IMR-90 (cell line): ENCODE measurements around the gene DUSP2. TPM values are rescaled to one million over a fixed set of nuclear protein-coding genes. Genes with fewer than 3 reads are reported as not detected.

Experiments used
- ATAC-seq: fragments of 200-7000 bp; cut with Tn5 transposase; 2 replicates; pipeline ENCODE4 v1.9.1; 2020; ENCODE audit warnings: low read depth, mild to moderate bottlenecking, moderate library complexity
- BruUV-seq: library from RNA; stranded (reverse); fragments of 400-500 nt; replicated peaks from 2 replicates; lab custom pipeline; 2021; lab: Mats Ljungman, UMichigan
- CTCF ChIA-PET: fragments of 300-600 bp; formaldehyde crosslinking; extraction: SDS; loops from one replicate; lab custom pipeline; 2021; ENCODE audit warnings: antibody characterized with exemption; lab: Yijun Ruan, JAX
- POLR2A ChIA-PET: fragments of 300-600 bp; sonication (Branson Sonifier 250); formaldehyde crosslinking; loops from one replicate; lab custom pipeline; 2022; ENCODE audit warnings: antibody characterized with exemption; ENCODE audit not compliant: unreplicated experiment; lab: Charles Lee
- DNase-seq: peaks from one replicate; pipeline ENCODE4 v3.0.0; 2013
- H2AFZ ChIP-seq: replicated peaks from 2 replicates; pipeline ENCODE3; 2013; ENCODE audit warnings: low read length, mild to moderate bottlenecking; ENCODE audit not compliant: poor library complexity
- H2AK5ac ChIP-seq: 2 replicates; pipeline ENCODE4 v1.6.1; 2013; ENCODE audit warnings: low read depth, low read length, inconsistent platforms
- H2AK9ac ChIP-seq: replicated peaks from 2 replicates; pipeline ENCODE3; 2013; ENCODE audit warnings: mild to moderate bottlenecking, low read depth, low read length, moderate library complexity; ENCODE audit not compliant: poor library complexity
- H2BK120ac ChIP-seq: 2 replicates; pipeline ENCODE4 v1.6.1; 2013; ENCODE audit warnings: low read depth, low read length, inconsistent platforms
- H2BK15ac ChIP-seq: 3 replicates; pipeline ENCODE4 v1.6.1; 2013; ENCODE audit warnings: low read depth, low read length, inconsistent platforms
- H2BK20ac ChIP-seq: 2 replicates; pipeline ENCODE4 v1.6.1; 2013; ENCODE audit warnings: low read depth, mild to moderate bottlenecking, inconsistent platforms, low read length, moderate library complexity
- H2BK5ac ChIP-seq: 2 replicates; pipeline ENCODE4 v1.6.1; 2013; ENCODE audit warnings: mild to moderate bottlenecking, low read depth, low read length, inconsistent platforms; ENCODE audit not compliant: poor library complexity, severe bottlenecking
- H3K14ac ChIP-seq: replicated peaks from 2 replicates; pipeline ENCODE4 v1.6.1; 2013; ENCODE audit warnings: low read depth, low read length, inconsistent platforms
- H3K18ac ChIP-seq: 2 replicates; pipeline ENCODE4 v1.6.1; 2013; ENCODE audit warnings: low read depth, low read length, control low read depth
- H3K23ac ChIP-seq: 2 replicates; pipeline ENCODE4 v1.6.1; 2013; ENCODE audit warnings: low read depth, low read length, inconsistent platforms
- H3K27ac ChIP-seq: 2 replicates; pipeline ENCODE4 v1.5.1; 2013; ENCODE audit warnings: mild to moderate bottlenecking, control low read depth, low read length; ENCODE audit not compliant: insufficient read depth
- H3K27me3 ChIP-seq: 2 replicates; pipeline ENCODE4 v1.6.1; 2013; ENCODE audit warnings: low read length; ENCODE audit not compliant: control insufficient read depth, insufficient read depth
- H3K36me3 ChIP-seq: 2 replicates; pipeline ENCODE4 v1.6.1; 2013; ENCODE audit warnings: low read length, mixed read lengths; ENCODE audit not compliant: control insufficient read depth, insufficient read depth
- H3K4ac ChIP-seq: 2 replicates; pipeline ENCODE4 v1.6.1; 2013; ENCODE audit warnings: low read depth, low read length, inconsistent platforms
- H3K4me1 ChIP-seq: 2 replicates; pipeline ENCODE4 v1.6.1; 2013; ENCODE audit warnings: low read length, mixed read lengths; ENCODE audit not compliant: control insufficient read depth, insufficient read depth
- H3K4me2 ChIP-seq: 2 replicates; pipeline ENCODE4 v1.6.1; 2013; ENCODE audit warnings: low read depth, mild to moderate bottlenecking, control low read depth, low read length, moderate library complexity
- H3K4me3 ChIP-seq: 2 replicates; pipeline ENCODE4 v1.5.1; 2013; ENCODE audit warnings: low read depth, mild to moderate bottlenecking, control low read depth, low read length, moderate library complexity; ENCODE audit not compliant: insufficient read depth
- H3K56ac ChIP-seq: 2 replicates; pipeline ENCODE4 v1.6.1; 2013; ENCODE audit warnings: low read length, inconsistent platforms; ENCODE audit not compliant: insufficient read depth; ENCODE audit errors: extremely low read depth
- H3K79me1 ChIP-seq, 2 experiments: 2 replicates each; pipeline ENCODE4 v1.6.1; 2013; ENCODE audit warnings: low read length in 2 of 2, inconsistent platforms in 1 of 2, low read depth in 1 of 2
- H3K9ac ChIP-seq: 2 replicates; pipeline ENCODE4 v1.6.1; 2013; ENCODE audit warnings: low read depth, low read length, control low read depth
- H3K9me1 ChIP-seq: 2 replicates; pipeline ENCODE4 v1.6.1; 2013; ENCODE audit warnings: low read length, inconsistent platforms; ENCODE audit not compliant: insufficient read depth
- H3K9me3 ChIP-seq: 2 replicates; pipeline ENCODE4 v1.6.1; 2013; ENCODE audit warnings: low read length; ENCODE audit not compliant: control insufficient read depth, insufficient read depth
- H4K20me1 ChIP-seq: 2 replicates; pipeline ENCODE4 v1.6.1; 2013; ENCODE audit warnings: low read length, inconsistent platforms; ENCODE audit not compliant: insufficient read depth
- H4K5ac ChIP-seq: 2 replicates; pipeline ENCODE4 v1.6.1; 2013; ENCODE audit warnings: mild to moderate bottlenecking, low read depth, low read length, control low read depth
- H4K8ac ChIP-seq, 2 experiments: 2 replicates each; pipeline ENCODE4 v1.6.1; 2013; ENCODE audit warnings: low read depth in 2 of 2, low read length in 2 of 2, control low read depth in 1 of 2, inconsistent platforms in 1 of 2
- H4K91ac ChIP-seq: 2 replicates; pipeline ENCODE4 v1.6.1; 2013; ENCODE audit warnings: low read depth, low read length, inconsistent platforms; ENCODE audit not compliant: insufficient read depth
- BHLHE40 ChIP-seq: fragments of 150-350 bp; IDR thresholded peaks from 2 replicates; pipeline ENCODE4 v1.6.1; 2016; ENCODE audit warnings: mild to moderate bottlenecking, low read depth, low read length
- CEBPB ChIP-seq: IDR thresholded peaks from 2 replicates; pipeline ENCODE4 v1.6.1; 2012; ENCODE audit warnings: low read depth, low read length, improper control_type of control experiment
- FOS ChIP-seq: fragments of 150-350 bp; IDR thresholded peaks from 2 replicates; pipeline ENCODE4 v1.6.1; 2016; ENCODE audit warnings: low read depth, low read length
- MAFK ChIP-seq: IDR thresholded peaks from 2 replicates; pipeline ENCODE4 v1.6.1; 2012; ENCODE audit warnings: low read depth, low read length, improper control_type of control experiment
- MAZ ChIP-seq: IDR thresholded peaks from 2 replicates; pipeline ENCODE4 v1.6.1; 2012; ENCODE audit warnings: low read depth, mild to moderate bottlenecking, low read length, improper control_type of control experiment, moderate library complexity, borderline replicate concordance
- MXI1 ChIP-seq: IDR thresholded peaks from 2 replicates; pipeline ENCODE4 v1.6.1; 2012; ENCODE audit warnings: low read depth, mild to moderate bottlenecking, low read length, moderate library complexity, borderline replicate concordance
- NFE2L2 ChIP-seq: fragments of 150-350 bp; IDR thresholded peaks from 2 replicates; pipeline ENCODE4 v1.6.1; 2016; ENCODE audit warnings: low read depth, mild to moderate bottlenecking, low read length
- POLR2A ChIP-seq: IDR thresholded peaks from 2 replicates; pipeline ENCODE4 v1.6.1; 2012; ENCODE audit warnings: mild to moderate bottlenecking, low read depth, low read length
- RAD21 ChIP-seq: IDR thresholded peaks from 2 replicates; pipeline ENCODE4 v1.6.1; 2012; ENCODE audit warnings: low read length, improper control_type of control experiment
- RCOR1 ChIP-seq: IDR thresholded peaks from 2 replicates; pipeline ENCODE4 v1.6.1; 2012; ENCODE audit warnings: mild to moderate bottlenecking, low read length, improper control_type of control experiment; ENCODE audit not compliant: insufficient replicate concordance
- RFX5 ChIP-seq: IDR thresholded peaks from 2 replicates; pipeline ENCODE4 v1.8.0; 2012; ENCODE audit warnings: low read depth, mild to moderate bottlenecking, low read length, moderate library complexity
- SMC3 ChIP-seq: fragments of 150-350 bp; IDR thresholded peaks from 2 replicates; pipeline ENCODE4 v1.6.1; 2016; ENCODE audit warnings: low read depth, mild to moderate bottlenecking, antibody characterized with exemption, low read length, moderate library complexity
- WGBS, 2 experiments: methylation state at CpG; one replicate each; pipeline versions ENCODE4 v1.1.5 to v1.1.7; 2013; ENCODE audit warnings: missing lambda C conversion rate in 2 of 2; ENCODE audit not compliant: insufficient read length in 1 of 2; ENCODE audit errors: extremely low coverage in 2 of 2; 5-methylcytosine and 5-hydroxymethylcytosine counted together
- dilution Hi-C: fragments of 300-500 bp; cut with HindIII; formaldehyde crosslinking; loops from one replicate; pipeline ENCODE4 v1.14.3; 2018; ENCODE audit warnings: low sequenced_read_pairs; ENCODE audit not compliant: unreplicated experiment
- in situ Hi-C: fragments of 300-500 bp; cut with MboI; formaldehyde crosslinking; loops from 3 replicates; pipeline ENCODE4 v1.14.3; 2019; ENCODE audit warnings: low sequenced_read_pairs, inconsistent platforms, mixed read lengths
- intact Hi-C: fragments of 100-400 bp; cut with micrococcal nuclease; formaldehyde crosslinking; loops from 2 replicates; pipeline ENCODE4 v1.10.0; 2022
- polyA plus RNA-seq, 3 experiments: library from polyadenylated mRNA; depleted of rRNA; stranded (reverse); fragments of >200 nt; gene quantifications; 2 replicates each; pipeline ENCODE4 v1.2.3, GENCODE V29; 2012; ENCODE audit warnings: low replicate concordance in 1 of 3
- total RNA-seq: library from RNA; depleted of rRNA; stranded (reverse); fragments of >200 nt; gene quantifications from 2 replicates; pipeline ENCODE4 v1.2.3, GENCODE V29; 2012
- TF ChIP-seq, protein P1 (sequence below): conservative IDR thresholded peaks from 2 replicates; pipeline ENCODE4 v1.5.1; 2012; ENCODE audit warnings: mild to moderate bottlenecking, low read depth, low read length, improper control_type of control experiment
- TF ChIP-seq, protein P2 (sequence below): fragments of 150-350 bp; IDR thresholded peaks from 2 replicates; pipeline ENCODE4 v1.6.1; 2017; ENCODE audit warnings: mild to moderate bottlenecking, antibody characterized with exemption, low read length, low read depth

The DUSP2 gene
- total and polyA plus RNA-seq, 2 of the 4 experiments (the other 2 are of a cell fraction): 1.8 to 3.8 TPM

DNA sequence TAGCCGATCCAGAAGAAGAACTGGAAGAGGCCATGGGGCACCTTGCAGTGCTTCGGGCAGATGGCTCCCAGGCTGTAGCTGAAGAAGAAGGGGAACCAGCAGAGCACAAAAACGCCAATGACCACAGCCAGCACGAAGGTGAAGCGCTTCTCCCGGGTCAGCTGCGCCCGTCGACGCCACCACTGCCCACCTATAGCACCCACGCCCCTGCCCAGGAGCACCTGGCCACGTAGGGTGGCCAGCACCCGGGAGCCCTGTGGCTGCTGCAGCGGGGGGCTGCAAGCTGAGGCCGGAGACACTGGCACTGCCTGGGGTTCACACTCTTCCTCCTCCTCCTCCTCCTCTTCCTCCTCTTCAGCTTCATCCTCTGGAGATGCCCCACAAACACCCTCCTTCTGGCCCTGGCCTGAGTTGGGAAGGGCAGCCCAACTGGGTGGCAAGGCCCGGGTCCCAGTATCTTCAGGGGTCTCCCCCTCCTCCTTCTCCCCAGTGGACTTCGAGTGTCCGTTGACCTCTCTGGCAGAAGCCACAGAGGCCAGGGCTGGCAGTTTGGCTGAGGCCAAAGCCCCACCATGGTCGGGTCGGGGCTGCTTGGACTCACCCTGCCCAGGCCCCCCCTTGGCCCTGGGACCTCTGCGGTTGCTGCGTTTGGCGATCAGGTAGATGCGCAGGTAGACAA lies 30.2 kb downstream of the DUSP2 start:
- H3K18ac ChIP-seq: no peak overlapping the region
- H3K9me1 ChIP-seq: no peaks in the 10 kb centered on the region
- no peak overlapping the region for H4K5ac ChIP-seq
- H4K20me1 ChIP-seq: 0 out of 2 replicates have a peak, but pooled peaks cover 4% of the 10 kb centered on the region
- in situ Hi-C loops (loop anchor here (25.0 kb wide), 1 partner anchor 103 kb away; no protein-coding TSS in a partner anchor), intact Hi-C loops (no loop called here), dilution Hi-C loops (no loop called here)
- H3K27ac ChIP-seq: no peak overlapping the region
- no peak overlapping the region for H2AFZ ChIP-seq
- CTCF ChIA-PET: no interaction called here
- no peak overlapping the region for H3K4ac ChIP-seq
- no peaks in the 10 kb centered on the region for H3K79me1 ChIP-seq
- no peaks in the 10 kb centered on the region for H3K36me3 ChIP-seq
- no peak overlapping the region for H3K4me3 ChIP-seq
- H3K27me3 ChIP-seq: peaks cover 83% of the 10 kb centered on the region
- H3K4me2 ChIP-seq: no peak overlapping the region
- ATAC-seq (no peak), DNase-seq (no peak)
- no peak overlapping the region for H2BK5ac ChIP-seq
- no peak overlapping the region for H2BK15ac ChIP-seq
- no TSS peak for BruUV-seq
- H3K9me3 ChIP-seq: no peaks in the 10 kb centered on the region; the same call in 1 of the 2 replicates
- no peak overlapping the region for H4K8ac ChIP-seq
- POLR2A ChIA-PET: no interaction called here
- no peak overlapping the region for H3K56ac ChIP-seq
- peaks cover 2% of the 10 kb centered on the region; the same call in 1 of the 2 replicates for H3K4me1 ChIP-seq
- H3K14ac ChIP-seq: no peak overlapping the region
- no peak overlapping the region for H2AK5ac ChIP-seq
- H3K9ac ChIP-seq: no peak overlapping the region
- H2AK9ac ChIP-seq: no peak overlapping the region
- H2BK120ac ChIP-seq: no peak overlapping the region
- 88% methylated on average over 8 of the region's 24 CpGs; no CpG with 5 or more reads in 1 of the 2 experiments for WGBS, 2 experiments
- H3K23ac ChIP-seq: no peak overlapping the region
- no peak overlapping the region for H4K91ac ChIP-seq
- H2BK20ac ChIP-seq: no peak overlapping the region
- no peak for TF ChIP-seq RCOR1
- no peak for TF ChIP-seq MAFK
- TF ChIP-seq RAD21: no peak
- TF ChIP-seq RFX5: no peak
- TF ChIP-seq NFE2L2: no peak
- TF ChIP-seq MXI1: no peak
- TF ChIP-seq BHLHE40: no peak
- no peak for TF ChIP-seq CEBPB
- TF ChIP-seq FOS: no peak
- no peak for TF ChIP-seq SMC3
- no peak for TF ChIP-seq MAZ
- TF ChIP-seq, protein P1, sequence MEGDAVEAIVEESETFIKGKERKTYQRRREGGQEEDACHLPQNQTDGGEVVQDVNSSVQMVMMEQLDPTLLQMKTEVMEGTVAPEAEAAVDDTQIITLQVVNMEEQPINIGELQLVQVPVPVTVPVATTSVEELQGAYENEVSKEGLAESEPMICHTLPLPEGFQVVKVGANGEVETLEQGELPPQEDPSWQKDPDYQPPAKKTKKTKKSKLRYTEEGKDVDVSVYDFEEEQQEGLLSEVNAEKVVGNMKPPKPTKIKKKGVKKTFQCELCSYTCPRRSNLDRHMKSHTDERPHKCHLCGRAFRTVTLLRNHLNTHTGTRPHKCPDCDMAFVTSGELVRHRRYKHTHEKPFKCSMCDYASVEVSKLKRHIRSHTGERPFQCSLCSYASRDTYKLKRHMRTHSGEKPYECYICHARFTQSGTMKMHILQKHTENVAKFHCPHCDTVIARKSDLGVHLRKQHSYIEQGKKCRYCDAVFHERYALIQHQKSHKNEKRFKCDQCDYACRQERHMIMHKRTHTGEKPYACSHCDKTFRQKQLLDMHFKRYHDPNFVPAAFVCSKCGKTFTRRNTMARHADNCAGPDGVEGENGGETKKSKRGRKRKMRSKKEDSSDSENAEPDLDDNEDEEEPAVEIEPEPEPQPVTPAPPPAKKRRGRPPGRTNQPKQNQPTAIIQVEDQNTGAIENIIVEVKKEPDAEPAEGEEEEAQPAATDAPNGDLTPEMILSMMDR: no peak
- TF ChIP-seq, protein P2, sequence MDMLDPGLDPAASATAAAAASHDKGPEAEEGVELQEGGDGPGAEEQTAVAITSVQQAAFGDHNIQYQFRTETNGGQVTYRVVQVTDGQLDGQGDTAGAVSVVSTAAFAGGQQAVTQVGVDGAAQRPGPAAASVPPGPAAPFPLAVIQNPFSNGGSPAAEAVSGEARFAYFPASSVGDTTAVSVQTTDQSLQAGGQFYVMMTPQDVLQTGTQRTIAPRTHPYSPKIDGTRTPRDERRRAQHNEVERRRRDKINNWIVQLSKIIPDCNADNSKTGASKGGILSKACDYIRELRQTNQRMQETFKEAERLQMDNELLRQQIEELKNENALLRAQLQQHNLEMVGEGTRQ: no peak
- no peak for TF ChIP-seq POLR2A
